GM18873 (cell line): ENCODE data around the gene OMD.

Source experiments
- ATAC-seq: cut with Tn5 transposase; IDR thresholded peaks from one replicate; pipeline ENCODE4 v1.9.1; 2021; ENCODE audit warnings: mild to moderate bottlenecking, moderate library complexity, moderate number of reproducible peaks; ENCODE audit not compliant: unreplicated experiment, low FRiP score

Gene OMD, protein sequence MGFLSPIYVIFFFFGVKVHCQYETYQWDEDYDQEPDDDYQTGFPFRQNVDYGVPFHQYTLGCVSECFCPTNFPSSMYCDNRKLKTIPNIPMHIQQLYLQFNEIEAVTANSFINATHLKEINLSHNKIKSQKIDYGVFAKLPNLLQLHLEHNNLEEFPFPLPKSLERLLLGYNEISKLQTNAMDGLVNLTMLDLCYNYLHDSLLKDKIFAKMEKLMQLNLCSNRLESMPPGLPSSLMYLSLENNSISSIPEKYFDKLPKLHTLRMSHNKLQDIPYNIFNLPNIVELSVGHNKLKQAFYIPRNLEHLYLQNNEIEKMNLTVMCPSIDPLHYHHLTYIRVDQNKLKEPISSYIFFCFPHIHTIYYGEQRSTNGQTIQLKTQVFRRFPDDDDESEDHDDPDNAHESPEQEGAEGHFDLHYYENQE

DNA sequence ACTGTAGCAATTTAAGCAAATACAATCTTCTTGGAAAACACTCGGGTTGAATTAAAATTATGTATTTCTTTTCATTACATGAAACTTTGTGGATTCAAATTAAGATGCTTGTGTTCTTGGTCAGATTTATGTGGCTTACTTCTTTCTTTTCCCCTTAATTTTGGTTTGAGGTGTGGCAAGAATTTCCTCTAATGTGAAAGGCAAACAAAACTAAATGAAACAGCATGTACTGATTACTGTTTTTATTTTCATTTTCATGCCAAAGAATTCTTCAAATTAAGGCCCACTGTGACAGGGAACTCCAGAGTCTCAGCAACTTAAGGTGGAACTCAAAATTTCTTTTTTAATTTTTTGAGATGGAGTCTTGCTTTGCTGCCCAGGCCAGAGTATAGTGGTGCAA lies at the start of gene OMD:
OMD (minus strand) TSS at position 132 of the 400 bp plus-strand sequence. CDS start 6,913 bp downstream, outside the sequence.
- no peak for ATAC-seq

DNA sequence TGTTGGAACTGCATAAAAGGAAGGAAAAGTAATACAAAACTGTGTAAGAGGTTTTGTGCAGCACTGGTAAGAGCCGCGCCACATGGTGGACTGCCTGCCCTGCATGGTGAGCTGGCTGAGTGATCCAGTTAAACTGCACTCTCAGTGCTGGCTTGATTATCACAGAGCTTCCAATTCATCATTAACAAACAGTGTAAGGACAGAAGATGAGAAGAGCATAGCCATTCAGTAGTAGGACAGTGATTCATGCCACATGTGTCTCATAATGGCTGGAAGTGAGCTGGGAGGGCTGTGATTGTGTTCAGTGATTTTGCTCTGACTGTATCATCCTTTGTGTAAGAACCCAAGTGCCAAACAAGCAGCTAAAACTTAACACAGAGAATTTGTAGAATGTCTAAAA lies 43.9 kb upstream of the OMD start:
- no peak for ATAC-seq

DNA sequence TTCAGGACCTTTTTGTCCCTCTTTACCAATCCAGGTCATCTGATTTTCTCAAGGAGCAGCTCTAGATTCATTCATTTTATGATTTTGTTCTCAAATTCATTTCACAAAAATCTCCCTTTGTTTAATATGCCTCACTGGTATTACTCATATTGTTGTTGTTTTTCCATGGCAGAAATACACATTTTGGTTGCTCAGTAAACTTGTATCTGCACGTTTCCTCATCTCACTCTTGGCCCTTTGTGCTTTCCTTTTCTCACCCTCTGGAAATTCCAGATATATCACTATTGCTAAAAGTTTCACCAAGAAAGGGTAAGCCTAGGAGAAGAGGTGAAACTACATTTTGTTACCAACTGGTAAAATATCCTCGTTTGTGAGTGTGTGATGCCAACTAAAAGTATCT lies 43.2 kb upstream of the OMD start:
- ATAC-seq = no peak

DNA sequence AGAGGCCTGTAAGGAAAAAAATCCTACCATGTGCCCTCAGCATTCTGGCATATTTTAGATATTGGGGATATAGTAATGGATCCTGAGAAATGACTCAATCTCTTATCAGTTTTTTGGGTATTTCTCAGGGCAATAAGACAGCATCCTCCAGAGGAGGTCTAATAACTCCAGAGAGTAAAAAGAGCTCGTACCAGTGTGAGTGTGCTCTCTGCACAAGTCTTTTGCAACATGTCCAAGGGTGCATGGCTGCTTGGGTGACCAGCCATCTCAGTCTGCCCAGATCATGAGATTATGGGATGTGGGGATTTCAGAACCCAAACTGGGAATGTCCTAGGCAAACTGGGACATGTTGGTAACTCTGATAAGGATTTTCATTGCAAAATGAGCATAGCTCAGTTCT lies 42.8 kb upstream of the OMD start:
- ATAC-seq = no peak

DNA sequence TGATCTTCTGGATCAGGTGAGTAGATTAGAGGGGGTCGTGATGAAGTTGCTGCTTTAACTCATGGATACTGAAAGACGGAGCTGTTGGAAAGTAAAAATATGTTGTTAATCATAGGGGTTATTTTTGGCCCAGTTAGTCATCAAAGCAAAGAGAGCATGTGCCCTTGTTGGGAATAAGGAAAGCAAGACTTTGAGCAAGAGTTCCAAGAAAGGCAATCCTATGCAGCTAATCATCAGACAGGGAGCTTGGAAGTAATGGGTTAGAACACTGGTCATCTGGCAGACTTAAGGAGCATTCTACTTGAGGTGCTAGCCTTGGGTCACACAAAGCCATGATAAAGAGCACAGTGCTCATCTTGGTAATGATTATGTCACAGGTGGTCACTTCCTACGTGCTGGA lies 39.7 kb upstream of the OMD start:
- ATAC-seq = no peak

DNA sequence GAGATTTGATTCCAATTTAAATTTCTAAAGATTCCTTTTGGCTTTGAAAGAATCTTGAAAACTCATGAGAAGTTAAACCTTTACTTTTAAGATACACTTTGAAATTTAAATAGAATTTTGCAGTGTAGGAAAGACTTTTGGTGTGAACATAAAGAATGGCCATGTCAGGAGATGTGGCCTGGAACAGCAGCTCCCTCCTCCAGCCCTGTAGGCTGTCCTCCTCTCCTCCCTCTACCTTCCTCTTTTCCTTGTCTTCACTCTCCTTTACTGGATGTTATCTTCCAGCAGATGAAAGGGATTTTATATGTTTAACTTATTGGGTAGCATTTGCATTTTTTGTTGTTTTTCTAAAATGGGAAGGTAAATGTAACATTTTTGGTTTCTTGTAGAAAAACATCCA lies 39.1 kb upstream of the OMD start:
- ATAC-seq = no peak

DNA sequence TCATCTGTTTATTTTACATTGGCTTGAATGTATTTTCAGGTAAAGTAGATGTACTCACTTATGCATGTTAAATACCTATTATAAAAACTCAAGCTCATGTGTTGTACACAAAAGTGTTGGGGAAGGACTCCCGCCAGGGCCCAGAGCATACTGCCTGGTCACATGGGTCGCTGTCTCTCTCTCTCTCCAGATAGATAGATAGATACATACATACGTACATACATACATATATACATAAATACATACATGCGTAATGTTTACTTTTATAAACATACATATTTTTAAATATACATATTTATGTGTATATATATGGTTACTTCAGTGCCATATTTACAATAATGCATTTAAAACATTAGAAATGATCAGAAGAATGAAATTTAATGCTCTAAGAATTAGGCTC lies 33.3 kb upstream of the OMD start:
- no peak for ATAC-seq

DNA sequence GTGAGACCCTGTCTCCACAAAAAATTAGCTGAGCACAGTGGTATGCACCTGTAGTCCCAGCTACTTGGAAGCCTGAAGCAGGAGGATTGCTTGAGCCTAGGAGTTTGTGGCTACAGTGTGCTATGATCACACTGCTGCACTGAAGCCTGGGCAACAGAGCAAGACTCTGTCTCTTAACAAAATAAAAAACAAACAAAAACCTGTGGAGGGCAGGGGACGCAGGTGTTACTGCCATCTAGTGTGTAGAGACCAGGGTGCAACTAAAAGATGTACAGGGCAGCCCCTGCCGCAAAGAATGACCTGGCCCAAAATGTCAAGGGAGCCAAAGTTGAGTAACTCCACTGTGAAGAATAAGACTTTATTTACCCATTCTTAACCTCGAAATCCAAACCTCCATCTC lies 30.9 kb upstream of the OMD start:
- no peak for ATAC-seq

DNA sequence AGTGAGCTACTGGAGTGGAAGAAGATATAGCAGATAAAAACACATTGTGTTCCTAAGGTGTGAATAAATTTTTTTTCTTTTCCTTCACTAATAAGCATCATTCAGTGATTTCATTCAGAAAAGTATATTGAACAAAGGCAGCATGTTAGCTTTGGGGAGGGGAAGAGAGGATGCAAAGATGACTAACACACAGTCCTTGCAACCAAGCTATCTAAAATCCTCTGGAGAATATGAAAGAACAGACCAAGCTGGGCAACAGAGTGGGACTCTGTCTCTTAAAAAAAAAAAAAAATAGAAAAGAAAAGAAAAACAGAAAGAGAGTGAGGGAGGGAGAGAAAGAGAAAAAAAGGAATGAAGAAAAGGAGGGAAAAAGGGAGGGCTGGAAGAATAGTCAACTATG lies 22.3 kb upstream of the OMD start:
- ATAC-seq = no peak

DNA sequence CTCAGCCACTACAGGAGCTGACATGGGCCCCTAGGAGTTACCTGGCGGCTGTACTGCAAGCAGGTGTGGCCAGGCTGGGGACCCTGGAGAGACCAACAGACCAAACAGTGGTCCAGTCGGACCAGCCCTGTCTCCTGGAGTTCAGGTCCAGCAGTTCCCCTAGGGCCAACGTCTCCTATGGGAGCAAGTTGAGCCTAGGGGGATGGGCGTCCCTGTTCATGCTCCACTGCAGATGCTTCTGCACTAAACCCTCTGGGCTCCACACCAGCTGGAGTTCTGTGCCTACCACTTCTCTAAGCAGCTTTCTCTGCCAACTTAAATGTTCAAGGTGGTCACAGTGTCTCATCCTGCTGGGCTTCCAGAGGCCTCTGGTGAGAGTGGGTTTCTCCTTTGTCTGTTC lies 20.6 kb upstream of the OMD start:
- ATAC-seq = no peak

DNA sequence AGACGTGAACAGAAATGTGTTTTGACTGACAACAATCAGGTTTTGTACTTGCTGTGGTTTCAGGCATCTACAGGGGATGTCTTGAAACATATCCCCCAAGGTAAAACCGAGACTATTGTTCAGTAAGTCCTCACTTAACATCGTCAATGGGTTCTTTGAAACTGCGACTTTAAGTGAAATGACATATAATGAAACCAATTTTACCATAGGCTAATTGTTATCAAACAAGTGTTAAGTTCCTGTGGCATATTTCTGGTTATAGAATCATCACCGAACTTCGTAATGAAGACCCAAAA lies 16.4 kb upstream of the OMD start:
- no peak for ATAC-seq

DNA sequence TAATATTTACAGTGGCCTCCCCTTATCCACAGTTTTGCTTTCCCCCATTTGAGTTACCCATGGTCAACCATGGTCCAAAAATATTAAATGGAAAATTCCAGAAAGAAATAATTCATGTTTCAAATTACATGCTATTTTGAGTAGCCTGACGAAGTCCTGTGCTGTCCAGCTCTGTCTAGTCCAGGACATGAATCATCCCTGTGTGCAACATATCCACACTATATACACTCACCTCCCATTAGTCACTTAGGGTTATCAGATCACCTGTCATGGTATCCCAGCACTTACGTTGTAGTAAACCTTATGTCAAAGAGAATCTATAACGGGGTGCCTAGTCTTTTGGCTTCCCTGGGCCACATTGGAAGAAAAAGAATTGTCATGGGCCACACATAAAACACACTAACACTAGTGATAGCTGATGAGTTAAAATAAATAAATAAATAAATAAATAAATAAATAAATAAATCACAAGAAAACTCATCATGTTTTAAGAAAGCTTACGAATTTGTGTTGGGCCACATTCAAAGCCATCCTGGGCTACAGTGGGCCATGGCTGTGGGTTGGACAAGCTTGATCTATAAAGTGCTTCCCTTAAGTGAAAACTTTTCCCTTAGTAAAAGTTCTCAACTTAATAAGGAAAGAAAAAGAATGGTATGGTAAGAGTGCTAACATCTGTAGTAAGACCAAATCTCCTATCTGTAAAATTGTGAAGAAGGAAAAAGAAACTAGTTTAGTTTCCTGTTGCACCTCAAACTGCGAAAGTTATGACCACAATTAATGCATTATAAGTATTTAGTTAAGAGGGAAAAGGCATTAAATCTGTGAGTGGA lies 15.9 kb upstream of the OMD start:
- ATAC-seq = no peak

DNA sequence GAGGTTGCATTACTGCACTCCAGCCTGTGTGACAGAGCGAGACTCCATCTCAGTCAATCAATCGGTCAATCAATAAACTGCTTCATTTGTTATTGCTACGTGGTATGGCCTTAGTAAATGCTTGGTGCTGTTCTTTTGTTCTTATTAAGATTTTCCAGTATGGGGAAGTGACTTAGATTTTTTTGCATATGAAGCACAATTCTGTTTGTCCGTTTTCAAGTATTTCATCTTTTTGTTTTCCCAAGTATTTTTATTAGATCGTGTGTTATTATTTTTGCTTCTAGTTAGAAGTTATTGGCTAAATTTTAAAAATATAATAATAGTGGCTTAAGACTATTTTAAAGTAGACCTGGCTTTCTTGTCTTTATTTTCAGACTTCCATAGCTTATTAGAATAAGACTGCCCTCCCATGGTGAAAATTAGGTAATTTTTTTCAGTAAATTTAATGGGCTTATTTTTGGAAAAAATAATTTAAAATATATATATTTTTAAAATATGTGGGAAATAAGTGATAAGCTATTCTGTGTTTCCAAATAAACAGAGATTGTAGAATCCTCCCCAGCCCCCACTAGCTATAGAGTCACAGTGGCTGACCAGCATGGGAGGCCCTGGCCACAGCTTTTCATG lies 14.7 kb upstream of the OMD start:
- no peak for ATAC-seq

DNA sequence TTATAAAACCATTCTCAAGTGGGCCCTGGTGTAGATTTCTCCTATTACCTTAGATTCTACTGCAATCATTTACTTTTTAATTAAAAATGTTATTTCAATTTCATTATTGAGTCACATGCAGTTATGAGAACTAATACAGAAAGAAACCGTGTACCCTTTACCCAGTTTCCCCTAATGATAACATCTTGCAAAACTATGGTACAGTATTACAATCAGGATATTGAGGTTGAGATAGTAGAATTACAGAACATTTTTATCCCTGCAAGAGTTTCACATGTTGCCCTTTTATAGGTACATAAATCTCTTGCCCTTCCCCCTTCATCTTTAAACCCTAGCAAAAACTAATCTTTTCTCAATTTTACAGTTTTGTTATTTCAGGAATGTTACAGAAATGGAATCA lies 11.0 kb upstream of the OMD start:
- no peak for ATAC-seq

DNA sequence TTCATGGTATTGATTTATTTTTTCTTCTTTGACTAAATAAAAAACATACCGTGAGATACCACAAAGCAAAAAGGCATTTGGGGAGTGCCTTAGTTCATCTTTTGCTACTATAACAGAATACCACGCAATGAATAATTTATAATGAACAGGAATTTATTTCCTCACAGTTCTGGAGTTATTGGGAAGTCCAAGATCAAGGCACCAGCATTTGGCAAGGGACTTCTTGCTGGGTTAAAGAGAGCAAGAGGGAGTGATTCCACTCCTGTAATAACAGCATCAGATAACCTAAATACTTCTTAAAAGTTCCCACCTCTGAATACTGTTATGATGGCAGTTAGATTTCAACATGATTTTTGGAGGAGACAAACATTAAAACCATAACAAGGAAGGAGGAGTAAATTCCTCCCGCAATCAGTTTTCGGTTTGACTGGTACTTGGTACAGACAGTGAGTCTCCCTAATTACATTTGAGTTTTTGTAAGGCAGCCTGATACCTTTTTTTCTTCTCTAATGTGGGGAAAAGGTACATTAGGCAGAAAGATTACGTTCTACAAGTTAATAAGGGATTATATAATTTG lies 8.8 kb upstream of the OMD start:
- ATAC-seq = no peak

DNA sequence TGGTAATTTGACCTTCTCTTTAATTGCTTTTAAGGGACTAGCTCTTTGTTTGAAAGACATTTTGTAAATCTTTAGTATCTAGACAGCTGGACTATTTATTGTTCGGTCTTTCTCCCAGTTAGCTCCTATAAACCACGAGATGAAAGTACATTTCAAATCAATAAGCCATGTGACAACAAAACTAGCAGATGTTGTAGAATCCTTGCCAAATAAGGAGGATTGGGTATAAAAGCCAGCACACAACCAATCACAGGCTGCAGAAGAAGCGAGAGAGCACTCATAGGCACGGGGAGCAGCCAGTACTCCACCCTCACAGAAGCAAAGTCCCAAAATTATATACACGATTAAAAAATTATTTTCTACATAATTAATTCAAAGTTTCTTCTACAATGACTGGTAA lies 8.1 kb upstream of the OMD start:
- no peak for ATAC-seq

DNA sequence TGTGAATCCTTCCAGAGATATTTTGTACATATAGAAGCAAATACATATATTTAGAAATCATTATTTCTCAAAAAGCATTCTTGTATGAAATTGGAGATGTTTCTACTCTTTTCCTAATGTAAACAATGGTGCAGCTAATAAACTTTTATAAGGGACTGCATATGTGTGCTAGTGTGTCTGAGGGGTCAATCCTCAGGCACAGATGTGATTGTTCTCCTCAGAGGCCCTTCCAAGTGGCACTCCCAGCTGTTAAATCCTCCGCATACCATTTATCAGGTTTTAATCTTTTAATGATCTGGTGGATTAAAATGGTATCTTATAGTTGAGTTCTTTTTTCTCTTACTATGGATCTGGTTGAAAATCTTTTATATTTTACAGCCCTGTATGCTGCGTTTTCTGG lies 5.6 kb upstream of the OMD start:
- no peak for ATAC-seq

DNA sequence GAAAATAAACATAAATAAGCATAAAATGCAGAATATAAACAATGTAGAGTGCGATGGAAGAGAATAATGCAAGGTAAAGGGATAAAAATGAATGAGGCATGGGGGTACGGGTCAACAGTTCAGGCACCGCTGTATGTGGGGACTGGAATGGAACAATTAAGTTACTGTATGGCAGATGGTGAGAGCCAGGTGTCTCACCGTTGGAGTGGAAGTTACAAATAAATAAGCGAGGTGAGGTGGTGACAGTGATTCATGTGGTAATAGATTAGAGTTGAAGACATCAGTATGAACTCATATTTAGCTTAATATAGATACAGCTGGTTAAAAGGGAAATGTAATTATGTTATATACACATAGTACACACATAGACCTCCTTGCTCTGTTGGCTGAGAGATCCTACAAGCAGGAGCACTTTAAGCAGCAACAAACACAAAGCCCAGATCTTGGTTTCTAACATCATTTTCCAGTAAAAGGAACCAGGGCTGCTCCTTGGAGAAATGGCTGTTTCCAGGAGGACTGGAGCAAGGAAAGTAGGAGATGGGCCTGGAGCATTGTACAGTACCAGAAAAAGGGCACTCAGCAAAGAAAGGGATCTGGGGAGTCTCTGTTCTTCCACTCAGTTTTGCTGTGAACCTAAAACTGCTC lies 2.4 kb upstream of the OMD start:
- no peak for ATAC-seq

DNA sequence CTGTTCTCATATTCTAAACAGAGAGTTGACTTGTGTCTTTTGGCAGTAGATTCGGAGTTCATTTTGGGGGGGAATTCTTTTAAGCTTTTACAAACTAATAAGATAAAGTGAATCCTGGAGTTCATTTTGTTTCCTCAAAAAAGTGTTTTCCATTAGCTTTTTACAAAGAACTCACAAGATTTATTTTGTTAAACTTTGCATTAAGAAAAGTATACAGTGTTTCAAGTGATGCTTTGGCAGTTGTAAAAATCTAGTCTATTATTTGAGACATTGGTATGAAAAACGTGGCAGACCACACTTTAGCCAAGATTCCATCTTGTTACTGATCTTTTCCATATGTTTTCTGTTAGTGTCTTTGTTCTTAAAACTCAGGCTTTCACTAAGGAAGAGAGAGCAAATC lies 1.2 kb upstream of the OMD start:
- ATAC-seq = no peak

DNA sequence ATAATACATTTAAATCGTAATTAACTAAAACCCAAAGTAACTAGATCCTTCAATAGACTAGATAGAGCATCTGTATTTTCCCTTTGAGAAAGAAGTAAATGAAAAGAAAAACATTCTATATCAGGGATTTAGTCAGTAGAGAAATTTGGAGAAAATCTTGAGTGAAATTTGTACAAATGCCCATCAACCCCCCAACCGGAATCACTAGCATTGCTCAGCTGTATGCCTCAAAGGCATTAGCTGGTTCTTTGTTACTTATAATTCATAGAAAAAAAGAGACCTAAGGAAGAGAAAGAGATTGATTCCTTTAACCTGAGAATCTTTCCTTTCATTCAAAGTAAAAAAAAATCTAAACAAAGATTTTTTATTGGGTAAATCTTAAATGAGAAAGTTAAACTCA lies 659 bp downstream of the OMD start:
- ATAC-seq = no peak
